T-helper 17 cell (primary cell): ENCODE data around the gene THRA. TPM values are rescaled to one million over a fixed set of nuclear protein-coding genes. Genes with fewer than 3 reads are reported as not detected.

Experiments
- ATAC-seq: fragments of 150-1000 bp; cut with Tn5 transposase; 2 replicates; pipeline ENCODE4 v1.10.0; 2021; ENCODE audit warnings: mild to moderate bottlenecking, moderate library complexity
- DNase-seq, 3 donors: peaks; one replicate each; pipeline versions ENCODE4 v3.0.0 to v3.0.0-alpha.2; 2020 to 2021
- H3K9me3 ChIP-seq: one replicate; pipeline ENCODE4 v1.7.0; 2013; ENCODE audit warnings: low read length, mild to moderate bottlenecking; ENCODE audit not compliant: control insufficient read depth, poor library complexity, severe bottlenecking
- H3K27ac Mint-ChIP-seq: one replicate; pipeline ENCODE4 v1.8.0; 2022; ENCODE audit warnings: mild to moderate bottlenecking, moderate library complexity, mixed read lengths
- H3K27me3 Mint-ChIP-seq: one replicate; pipeline ENCODE4 v1.8.0; 2022; ENCODE audit warnings: mixed read lengths
- H3K36me3 Mint-ChIP-seq: one replicate; pipeline ENCODE4 v1.8.0; 2022; ENCODE audit warnings: low read depth, mixed read lengths
- H3K4me1 Mint-ChIP-seq: one replicate; pipeline ENCODE4 v1.8.0; 2022; ENCODE audit warnings: mild to moderate bottlenecking, mixed read lengths
- H3K4me3 Mint-ChIP-seq: one replicate; pipeline ENCODE4 v1.8.0; 2022; ENCODE audit warnings: mild to moderate bottlenecking, moderate library complexity, mixed read lengths
- total RNA-seq, 4 donors: library from RNA in 2 of 4; stranded (reverse) in 2 of 4; gene quantifications; one replicate each; pipeline ENCODE4 v1.2.3 and lab custom pipeline; 2022 to 2026

Gene THRA
- total RNA-seq, 2 donors from 2014 or later, result 29.8 to 32.2 TPM

DNA sequence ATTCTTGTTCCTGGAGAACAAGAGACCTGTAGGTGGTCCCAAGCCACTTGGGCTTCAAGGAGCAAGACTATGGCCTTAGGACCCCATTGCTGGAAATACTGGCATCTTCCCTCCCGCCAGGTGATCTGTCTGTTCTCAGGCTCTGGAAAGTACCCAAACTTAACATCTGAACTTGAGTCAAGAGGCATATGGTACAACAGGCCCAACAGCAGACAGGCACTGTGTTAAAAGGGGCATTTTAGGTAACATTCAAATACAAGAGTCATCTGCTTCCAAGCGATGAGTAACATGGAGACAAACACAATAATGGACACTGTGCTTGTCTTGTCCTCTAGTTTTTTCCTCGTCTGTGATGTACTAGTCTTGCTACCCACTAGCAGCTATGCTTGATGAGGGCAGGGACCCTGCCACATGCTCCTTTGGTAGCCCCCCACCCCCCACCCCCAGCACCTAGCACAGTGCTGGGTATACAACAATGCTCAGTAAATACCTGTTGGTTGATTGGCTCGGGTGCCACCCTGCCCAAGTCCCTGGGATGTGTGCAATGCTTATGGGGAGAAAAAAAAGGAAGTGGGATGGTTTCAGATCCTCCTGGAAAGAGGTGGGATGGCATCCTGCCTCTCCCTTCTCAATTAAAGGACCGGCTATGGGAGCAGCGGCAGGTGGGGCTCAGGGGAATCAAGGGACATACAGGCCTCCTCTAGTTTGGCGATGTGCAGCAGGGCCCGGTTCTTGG is 28.2 kb upstream of the THRA start:
- no peak for ATAC-seq

DNA sequence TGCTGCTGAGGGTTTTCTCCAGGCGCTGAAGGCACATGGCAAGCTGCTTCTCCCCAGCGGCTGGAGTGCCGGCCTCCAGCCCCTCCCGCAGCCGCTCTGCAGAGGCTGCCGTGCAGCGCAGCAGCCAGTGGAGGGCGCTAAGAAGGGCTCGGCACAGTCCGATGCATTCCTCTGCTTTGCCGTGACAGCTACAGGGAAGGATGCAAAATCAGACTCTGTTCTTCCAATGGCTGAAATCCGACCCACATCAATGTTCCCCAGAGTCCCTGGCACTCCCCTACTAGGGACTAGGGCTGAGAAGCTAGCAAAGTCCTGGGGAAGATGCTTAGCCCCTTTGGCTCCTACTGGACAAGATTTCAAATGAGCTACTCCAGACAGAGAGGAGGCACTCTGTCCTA is 27.6 kb upstream of the THRA start:
- H3K9me3 ChIP-seq, result no peaks in the 10 kb centered on the region
- Mint-ChIP-seq H3K27me3 (no peaks in the 10 kb centered on the region), H3K27ac (no peak overlapping the region), H3K4me3 (no peak overlapping the region), H3K4me1 (peaks cover 9% of the 10 kb centered on the region), H3K36me3 (peaks cover 2% of the 10 kb centered on the region)
- DNase-seq, result no peak
- ATAC-seq, result no peak

More for the DNA sequence above, 28.2 kb upstream of the THRA start:
- Mint-ChIP-seq H3K27ac (no peak overlapping the region), H3K4me1 (peaks cover 9% of the 10 kb centered on the region), H3K36me3 (peaks cover 4% of the 10 kb centered on the region), H3K27me3 (no peaks in the 10 kb centered on the region), H3K4me3 (no peak overlapping the region)
- no peaks in the 10 kb centered on the region for H3K9me3 ChIP-seq
- no peak for DNase-seq

DNA sequence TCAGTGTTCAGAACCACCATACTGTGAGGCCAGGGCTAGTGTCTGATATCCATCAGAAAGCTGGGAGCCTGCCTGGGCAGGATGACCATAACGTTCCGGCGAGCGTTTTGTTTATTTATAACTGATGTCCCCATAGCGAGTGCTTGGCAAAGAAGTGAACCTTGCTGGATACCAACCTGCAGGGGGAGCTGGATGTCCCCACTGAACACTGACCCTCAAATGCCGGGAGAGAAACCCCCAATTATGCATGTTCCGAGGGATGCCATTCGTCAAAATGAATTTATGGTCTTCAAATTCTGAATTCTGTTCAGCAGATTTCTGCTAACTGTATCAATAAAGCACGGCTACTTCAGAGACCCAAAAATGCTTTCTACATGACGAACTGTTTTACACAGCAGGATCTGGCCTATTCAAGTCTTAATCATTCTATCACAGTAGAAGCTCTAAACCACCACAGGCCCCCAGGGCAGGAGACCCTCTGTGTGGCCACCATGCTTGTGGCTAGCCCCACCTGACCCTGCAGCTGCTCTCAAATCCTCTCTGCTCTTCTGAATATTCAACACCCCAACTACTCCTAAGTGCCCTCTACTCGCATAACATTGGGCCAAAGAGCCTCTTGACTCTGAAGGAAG is 23.8 kb upstream of the THRA start:
- peaks cover 3% of the 10 kb centered on the region for H3K36me3 Mint-ChIP-seq

DNA sequence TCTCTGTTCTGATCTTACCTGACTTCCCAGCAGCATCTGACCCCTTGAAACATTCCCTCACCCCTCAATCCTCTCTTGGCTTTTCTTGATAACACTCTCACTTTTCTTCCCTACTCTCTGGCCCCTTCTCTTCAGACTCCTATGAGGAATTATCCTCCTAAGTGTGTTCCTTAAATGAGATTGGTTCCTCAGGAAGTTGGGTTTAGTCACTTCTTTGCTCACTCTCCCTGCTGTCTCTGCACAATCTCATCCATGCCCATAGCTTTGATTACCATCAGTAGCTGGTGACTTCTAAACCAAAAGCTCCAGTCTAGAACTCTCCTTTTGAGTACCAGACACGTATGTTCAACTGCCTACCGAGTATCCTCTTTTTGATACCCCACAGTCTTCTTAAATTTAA is 21.6 kb upstream of the THRA start:
- ATAC-seq, result no peak
- H3K4me1 Mint-ChIP-seq, result peaks cover 13% of the 10 kb centered on the region
- no peak overlapping the region for H3K27ac Mint-ChIP-seq
- peaks cover 3% of the 10 kb centered on the region for H3K36me3 Mint-ChIP-seq
- DNase-seq, result no peak
- no peaks in the 10 kb centered on the region for H3K27me3 Mint-ChIP-seq
- no peaks in the 10 kb centered on the region for H3K9me3 ChIP-seq
- H3K4me3 Mint-ChIP-seq, result no peak overlapping the region

More for the DNA sequence above, 23.8 kb upstream of the THRA start:
- Mint-ChIP-seq H3K27ac (no peak overlapping the region), H3K4me1 (peaks cover 15% of the 10 kb centered on the region), H3K27me3 (no peaks in the 10 kb centered on the region), H3K4me3 (no peak overlapping the region)
- ATAC-seq (no peak), DNase-seq (no peak)
- no peaks in the 10 kb centered on the region for H3K9me3 ChIP-seq

DNA sequence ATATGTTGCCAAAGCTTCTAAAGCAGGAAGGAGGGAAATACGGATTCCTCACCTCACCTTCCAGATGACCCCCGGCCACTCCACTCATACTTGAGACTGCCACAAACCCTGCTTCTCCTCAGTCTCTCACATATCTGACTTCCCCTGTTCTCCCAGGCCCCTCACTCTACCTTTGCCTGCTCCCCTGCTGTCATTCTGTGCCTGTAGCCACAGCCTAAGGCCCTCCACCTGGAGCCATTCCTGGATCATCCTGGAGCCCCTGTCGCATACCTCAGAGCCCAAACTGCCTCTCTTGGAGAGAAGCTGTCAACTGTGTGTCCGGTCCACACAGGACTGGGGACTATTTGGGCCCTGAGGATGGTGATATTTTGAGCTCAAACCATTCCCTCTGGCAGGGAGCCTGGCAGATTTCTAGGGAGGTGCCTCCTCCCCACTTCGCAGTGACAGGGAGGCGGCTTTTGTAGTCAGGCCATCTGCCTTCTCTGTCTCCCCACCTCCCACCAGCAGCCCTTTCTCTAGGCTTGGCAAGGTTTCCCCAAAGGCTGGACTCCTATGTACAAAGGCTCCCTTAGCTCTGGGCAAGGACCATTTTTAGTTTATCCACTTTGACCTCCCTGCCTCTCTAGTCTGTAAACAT is 6.3 kb upstream of the THRA start:
- Mint-ChIP-seq H3K27me3 (peaks cover 8% of the 10 kb centered on the region), H3K36me3 (peaks cover 2% of the 10 kb centered on the region), H3K4me1 (peaks cover 12% of the 10 kb centered on the region), H3K27ac (no peak overlapping the region), H3K4me3 (no peak overlapping the region)
- DNase-seq (no peak), ATAC-seq (no peak)
- H3K9me3 ChIP-seq, result no peaks in the 10 kb centered on the region

DNA sequence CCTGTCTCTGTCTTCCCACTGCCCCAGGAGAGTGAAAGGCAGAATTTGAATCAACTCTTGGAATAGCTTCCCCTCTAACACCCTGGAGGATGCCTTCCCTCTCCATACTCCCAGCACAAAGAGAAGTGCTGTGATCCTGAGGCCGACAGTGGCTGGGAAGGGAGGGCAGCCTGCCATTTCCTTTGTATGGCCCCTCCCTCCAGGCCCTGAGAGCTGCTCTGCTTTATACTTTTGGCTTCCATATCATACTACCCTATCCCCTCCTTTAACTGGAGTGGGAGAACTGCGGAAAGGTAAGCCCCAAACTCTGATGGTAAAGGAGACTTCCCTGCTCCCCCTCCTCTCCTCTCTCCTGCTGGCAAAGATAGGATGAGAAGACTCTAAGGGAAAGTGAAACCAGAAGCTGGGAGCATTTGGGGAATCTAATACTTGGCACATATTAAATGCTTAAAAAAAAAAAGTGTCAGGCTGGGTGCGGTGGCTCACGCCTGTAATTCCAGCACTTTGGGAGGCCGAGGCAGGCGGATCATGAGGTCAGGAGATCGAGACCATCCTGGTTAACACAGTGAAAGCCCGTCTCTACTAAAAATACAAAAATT is 4.5 kb upstream of the THRA start:
- peak overlapping the region; percentile 14 for H3K27ac Mint-ChIP-seq
- H3K4me3 Mint-ChIP-seq, result no peak overlapping the region
- H3K27me3 Mint-ChIP-seq, result peaks cover 8% of the 10 kb centered on the region
- H3K4me1 Mint-ChIP-seq, result peaks cover 20% of the 10 kb centered on the region
- DNase-seq (no peak), ATAC-seq (no peak)
- H3K9me3 ChIP-seq, result no peaks in the 10 kb centered on the region
- peaks cover 2% of the 10 kb centered on the region for H3K36me3 Mint-ChIP-seq

DNA sequence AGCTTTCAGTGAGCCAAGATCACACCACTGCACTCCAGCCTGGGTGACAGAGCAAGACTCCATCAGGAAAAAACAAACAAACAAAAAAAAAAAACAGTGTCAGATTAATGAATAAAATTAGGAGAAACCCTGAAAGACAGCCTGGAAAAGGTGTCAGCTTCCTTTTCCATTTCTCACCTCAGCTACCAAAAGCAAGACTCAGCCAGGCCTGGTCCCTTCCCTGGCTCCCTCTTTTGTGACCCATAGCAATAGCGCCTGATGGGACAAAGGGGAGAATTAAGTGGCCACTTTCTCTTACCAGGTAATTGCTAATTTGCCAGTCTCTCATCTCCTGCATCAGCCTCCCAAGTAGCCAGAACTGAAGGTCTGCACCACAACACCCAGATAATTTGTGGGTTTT is 3.9 kb upstream of the THRA start:
- Mint-ChIP-seq H3K36me3 (peaks cover 2% of the 10 kb centered on the region), H3K4me3 (no peak overlapping the region), H3K4me1 (peaks cover 21% of the 10 kb centered on the region), H3K27ac (no peak overlapping the region), H3K27me3 (peaks cover 8% of the 10 kb centered on the region)
- DNase-seq (no peak), ATAC-seq (no peak)
- H3K9me3 ChIP-seq, result no peaks in the 10 kb centered on the region

DNA sequence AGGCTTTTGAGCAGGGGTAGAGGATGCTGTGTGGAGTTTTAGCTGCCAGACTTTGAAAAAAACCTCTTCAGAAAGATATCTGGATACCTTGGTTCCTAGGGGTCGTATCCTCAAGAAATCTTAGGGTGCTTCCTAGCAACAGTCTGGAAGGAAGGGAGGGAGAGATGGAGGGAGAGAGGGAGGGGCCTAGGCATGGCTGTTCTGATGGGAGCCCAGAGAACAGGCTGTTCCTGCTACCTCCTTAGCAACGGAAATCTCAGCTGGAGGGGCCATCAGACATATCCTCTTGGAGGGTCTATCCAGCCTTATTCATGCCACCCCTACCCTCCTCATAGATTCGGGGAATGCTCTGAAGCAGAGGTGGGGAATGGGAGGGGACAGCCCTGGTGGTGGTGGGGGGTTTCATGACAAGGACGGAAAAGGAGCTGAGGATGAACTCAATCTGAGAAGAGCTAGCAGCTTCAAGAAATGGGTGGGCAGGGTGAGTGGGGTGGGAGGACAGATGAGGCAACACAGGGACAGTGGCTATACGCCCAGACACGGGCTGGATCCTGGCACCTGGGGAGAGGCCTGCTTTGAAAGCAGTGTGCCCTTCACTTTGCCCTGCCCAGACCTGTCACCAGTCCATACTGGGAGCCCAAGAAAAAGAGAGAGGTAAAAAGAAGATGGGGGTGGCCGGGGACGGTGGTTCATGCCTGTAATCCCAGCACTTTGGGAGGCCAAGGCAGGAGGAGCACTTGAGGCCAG is 2.9 kb upstream of the THRA start:
- DNase-seq (no peak), ATAC-seq (no peak)
- H3K9me3 ChIP-seq, result no peaks in the 10 kb centered on the region
- peaks cover 23% of the 10 kb centered on the region for H3K4me1 Mint-ChIP-seq
- H3K27ac Mint-ChIP-seq, result no peak overlapping the region
- H3K36me3 Mint-ChIP-seq, result no peaks in the 10 kb centered on the region
- no peak overlapping the region for H3K4me3 Mint-ChIP-seq
- peaks cover 8% of the 10 kb centered on the region for H3K27me3 Mint-ChIP-seq

DNA sequence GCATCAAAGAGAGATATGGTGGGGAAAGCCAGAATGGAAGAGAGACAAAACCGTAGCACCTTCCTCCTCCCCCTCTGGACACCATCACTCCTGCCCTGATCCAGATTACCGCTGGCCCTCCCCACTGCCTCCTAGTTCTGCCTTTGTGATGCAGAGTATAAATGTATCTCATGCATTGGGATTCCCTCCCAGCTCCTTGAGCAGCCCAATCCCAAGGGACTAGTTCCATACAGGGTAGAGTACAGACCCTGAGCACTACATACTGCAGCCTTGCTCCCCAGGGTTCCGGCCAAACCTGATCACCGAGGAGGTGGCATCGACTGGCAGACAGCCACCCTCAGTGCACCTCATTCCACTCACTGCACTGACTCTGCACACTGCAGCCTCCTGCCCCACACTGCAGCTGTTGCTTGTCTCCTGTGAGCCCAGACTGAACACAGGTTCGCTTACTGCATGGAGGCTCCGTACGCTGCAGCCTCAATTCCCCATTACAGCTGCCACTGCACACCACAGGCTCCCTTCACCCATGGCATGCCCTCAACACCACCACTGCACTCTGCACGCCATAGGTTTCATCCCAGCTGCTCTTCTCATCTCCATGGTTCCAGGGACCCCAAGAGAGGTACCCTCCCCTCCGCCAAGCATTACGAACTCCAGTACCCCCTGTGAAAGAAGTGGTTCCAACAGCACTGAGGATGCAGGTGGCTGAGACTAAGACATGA is 1.7 kb upstream of the THRA start:
- H3K4me3 Mint-ChIP-seq, result peak overlapping the region; percentile 89
- peaks cover 31% of the 10 kb centered on the region for H3K4me1 Mint-ChIP-seq
- no peaks in the 10 kb centered on the region for H3K36me3 Mint-ChIP-seq
- H3K27me3 Mint-ChIP-seq, result peaks cover 8% of the 10 kb centered on the region
- no peak for DNase-seq
- H3K9me3 ChIP-seq, result no peaks in the 10 kb centered on the region
- ATAC-seq, result no peak
- no peak overlapping the region for H3K27ac Mint-ChIP-seq

DNA sequence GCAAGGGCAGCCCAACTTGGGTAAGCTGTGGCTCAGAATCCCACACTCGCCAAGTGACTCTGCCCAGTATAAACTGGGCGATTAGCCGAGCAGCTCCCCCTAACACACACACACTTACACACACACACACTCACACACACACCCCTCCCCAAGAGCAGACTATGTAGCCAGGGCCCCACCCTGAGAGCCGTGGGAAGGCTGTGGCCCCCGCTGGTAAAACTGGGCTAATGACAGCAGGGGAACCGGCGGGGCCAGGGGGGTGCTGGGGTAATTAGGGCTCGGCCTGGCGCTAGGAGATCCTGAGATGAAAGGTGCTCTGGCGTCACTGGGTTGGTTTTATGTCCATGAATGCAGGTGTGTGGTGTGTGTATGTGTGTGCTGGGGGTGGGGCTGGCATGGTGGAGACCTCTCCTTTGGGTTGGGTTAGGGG is 1.1 kb upstream of the THRA start:
- H3K4me1 Mint-ChIP-seq, result peaks cover 33% of the 10 kb centered on the region
- no peaks in the 10 kb centered on the region for H3K9me3 ChIP-seq
- ATAC-seq (no peak), DNase-seq (no peak)
- H3K36me3 Mint-ChIP-seq, result no peaks in the 10 kb centered on the region
- H3K27me3 Mint-ChIP-seq, result peaks cover 8% of the 10 kb centered on the region
- H3K4me3 Mint-ChIP-seq, result peak overlapping the region; percentile 89
- peak overlapping the region; percentile 92 for H3K27ac Mint-ChIP-seq

DNA sequence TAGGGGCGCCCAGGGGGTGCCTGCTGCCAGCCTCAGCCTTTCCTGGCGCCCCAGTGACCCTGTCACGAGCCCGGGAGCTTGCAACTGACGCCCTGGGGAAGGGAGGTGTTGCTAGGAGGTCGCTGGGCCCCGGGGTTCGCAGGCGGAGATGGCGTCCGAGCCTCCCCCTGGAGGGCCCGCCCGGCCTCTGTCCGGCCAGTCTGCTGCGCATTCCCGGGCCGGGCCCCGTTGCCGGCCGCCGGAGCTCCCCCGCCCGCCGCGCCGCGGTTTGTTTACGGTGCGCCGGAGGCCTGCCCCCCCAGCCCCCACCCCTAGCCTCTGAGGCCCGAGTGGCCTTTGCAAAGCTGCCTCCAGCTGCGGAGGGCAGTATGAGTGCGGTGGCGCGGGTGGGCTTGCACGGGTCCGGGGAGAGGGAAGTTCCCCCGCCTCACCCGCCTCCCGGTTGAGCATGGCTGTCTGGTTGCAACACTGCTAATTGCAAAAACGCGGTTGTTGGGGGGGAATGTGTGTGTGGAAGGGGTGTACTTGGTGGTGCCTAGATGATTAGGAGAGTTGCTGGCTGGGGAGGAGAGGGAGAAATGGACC is 514 bp downstream of the THRA start:
- ATAC-seq (peak; percentile 7), DNase-seq (no peak)
- H3K9me3 ChIP-seq, result no peaks in the 10 kb centered on the region
- Mint-ChIP-seq H3K4me3 (peak overlapping the region; percentile 92), H3K36me3 (no peaks in the 10 kb centered on the region), H3K27ac (peak overlapping the region; percentile 66), H3K27me3 (peaks cover 2% of the 10 kb centered on the region), H3K4me1 (peaks cover 42% of the 10 kb centered on the region)

DNA sequence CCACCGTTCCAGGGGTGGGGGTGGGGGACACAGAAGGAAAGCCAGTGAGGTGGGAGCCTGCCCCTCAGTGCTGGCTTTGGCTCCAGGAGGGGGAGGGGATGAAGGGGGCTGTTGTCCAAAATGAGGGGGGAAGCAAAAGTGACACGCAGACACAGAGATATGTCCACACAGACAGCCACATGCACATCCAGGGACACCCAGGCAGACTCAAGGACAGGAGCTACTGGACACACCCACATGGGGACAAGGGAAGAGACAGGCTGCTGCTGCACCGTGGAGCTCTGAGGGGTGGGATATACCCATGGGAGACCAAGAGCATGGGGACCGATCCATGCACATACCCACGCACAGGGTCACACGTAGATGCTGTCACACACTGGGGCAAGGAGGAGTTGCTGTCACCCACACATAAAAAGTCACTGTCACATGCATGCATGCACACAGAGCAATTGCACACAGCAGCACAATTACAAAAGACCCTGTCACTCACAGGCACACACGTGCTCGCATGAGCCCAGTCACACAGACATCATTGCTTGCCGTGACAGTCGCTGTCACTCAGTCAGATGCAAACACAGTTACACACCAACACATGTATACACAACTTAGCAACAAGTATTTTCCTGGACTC is 1.3 kb downstream of the THRA start:
- no peaks in the 10 kb centered on the region for H3K9me3 ChIP-seq
- ATAC-seq, result no peak
- H3K27ac Mint-ChIP-seq, result peak overlapping the region; percentile 66

More for the DNA sequence above, 1.3 kb downstream of the THRA start:
- H3K27me3 Mint-ChIP-seq, result no peaks in the 10 kb centered on the region
- H3K4me3 Mint-ChIP-seq, result peak overlapping the region; percentile 92
- no peaks in the 10 kb centered on the region for H3K36me3 Mint-ChIP-seq
- DNase-seq, result no peak
- peaks cover 49% of the 10 kb centered on the region for H3K4me1 Mint-ChIP-seq
